ENCODE results near the gene ZNF384.

ZNF384 gene

GRCh38 chr12:6699259-6699988 is 10.2 kb upstream of the ZNF384 start:
- no peak for DNase-seq (ENCODE audit: low read depth in 2 of 2)

- DNase-seq (ENCODE audit: low read depth in 2 of 2), result no peak
Measured at GRCh38 chr12:6698352-6699046, 9.3 kb upstream of the ZNF384 start.

GRCh38 chr12:6697584-6698351 is 8.6 kb upstream of the ZNF384 start:
- DNase-seq (ENCODE audit: low read depth in 2 of 2), result no peak

- DNase-seq (ENCODE audit: low read depth in 2 of 2), result no peak
Measured at GRCh38 chr12:6696690-6697583, 7.8 kb upstream of the ZNF384 start.

- DNase-seq (ENCODE audit: low read depth in 2 of 2), result no peak
Measured at GRCh38 chr12:6695313-6696045, 6.3 kb upstream of the ZNF384 start.

- DNase-seq (ENCODE audit: low read depth in 2 of 2), result no peak
Measured at GRCh38 chr12:6694701-6695100, 5.5 kb upstream of the ZNF384 start.

GRCh38 chr12:6693832-6694355 is 4.7 kb upstream of the ZNF384 start:
- no peak for DNase-seq (ENCODE audit: low read depth in 2 of 2)

GRCh38 chr12:6692888-6693287 is 3.7 kb upstream of the ZNF384 start:
- DNase-seq (ENCODE audit: low read depth in 2 of 2), result no peak

- no peak for DNase-seq (ENCODE audit: low read depth in 2 of 2)
Measured at GRCh38 chr12:6691473-6691872, 2.3 kb upstream of the ZNF384 start.

GRCh38 chr12:6688543-6688998 is 604 bp downstream of the ZNF384 start:
- DNase-seq (ENCODE audit: low read depth in 2 of 2), result no peak

- no peak for DNase-seq (ENCODE audit: low read depth in 2 of 2)
Measured at GRCh38 chr12:6685814-6686213, 3.4 kb downstream of the ZNF384 start.

GRCh38 chr12:6684609-6685008 is 4.6 kb downstream of the ZNF384 start:
- no peak for DNase-seq (ENCODE audit: low read depth in 2 of 2)

GRCh38 chr12:6676962-6677361 is 12.2 kb downstream of the ZNF384 start:
- no peak for DNase-seq (ENCODE audit: low read depth in 2 of 2)

- DNase-seq (ENCODE audit: low read depth in 2 of 2), result no peak
Measured at GRCh38 chr12:6672143-6672542, 17.0 kb downstream of the ZNF384 start.

- no peak for DNase-seq (ENCODE audit: low read depth in 2 of 2)
Measured at GRCh38 chr12:6667559-6668210, 21.5 kb downstream of the ZNF384 start.

GRCh38 chr12:6666211-6666610 is 23.0 kb downstream of the ZNF384 start:
- DNase-seq (ENCODE audit: low read depth in 2 of 2), result no peak

- DNase-seq (ENCODE audit: low read depth in 2 of 2), result no peak
Measured at GRCh38 chr12:6664902-6665301, 24.3 kb downstream of the ZNF384 start.

- DNase-seq (ENCODE audit: low read depth in 2 of 2), result peak; percentile 90 to 91
Measured at GRCh38 chr12:6662906-6663742, 26.1 kb downstream of the ZNF384 start, which contains the start of gene ING4. Gene ING4 (minus strand): TSS chr12:6663119. CDS start chr12:6663101, 18 bp downstream.

- DNase-seq (ENCODE audit: low read depth in 2 of 2), result no peak
Measured at GRCh38 chr12:6662602-6662905, 26.6 kb downstream of the ZNF384 start.

Measured in stimulated activated CD4-positive, alpha-beta T cell treated with anti-CD3 and anti-CD28 coated beads, Interleukin-12 subunit alpha, Interleukin-12 subunit beta, amount 100 ng/mL, for 24 hours (primary cell).